Adrenal gland (tissue), 12 donors: Measurements from ENCODE around the gene EHD4. TPM values are rescaled to one million over a fixed set of nuclear protein-coding genes. Genes with fewer than 3 reads are reported as not detected.

Experiments used
- DNase-seq, 7 donors: peaks; one replicate each; pipeline ENCODE4 v3.0.0-alpha.2; 2019 to 2020
- H3K27ac ChIP-seq, 5 donors: fragments of 200-600 bp; sonication (generic) in 4 of 5; 1 replicate in 3 of 5; 2 replicates in 2 of 5; pipeline versions ENCODE4 v1.5.1 to v1.8.0; 2016 to 2020; ENCODE audit warnings: mild to moderate bottlenecking in 1 of 5
- H3K27me3 ChIP-seq: fragments of 200-600 bp; 2 replicates; pipeline ENCODE4 v1.8.0; 2021
- H3K36me3 ChIP-seq, 2 donors: fragments of 200-600 bp; replicated peaks in 1 of 2; 1 replicate in 1 of 2; 2 replicates in 1 of 2; pipeline versions ENCODE4 v1.5.1 to v1.8.0; 2018 to 2022
- H3K4me1 ChIP-seq, 2 donors: fragments of 200-600 bp; replicated peaks in 1 of 2; 1 replicate in 1 of 2; 2 replicates in 1 of 2; pipeline versions ENCODE4 v1.5.1 to v1.8.0; 2018 to 2021
- H3K4me3 ChIP-seq, 4 donors: fragments of 200-600 bp; sonication (generic) in 3 of 4; one replicate each; pipeline ENCODE4 v1.5.1; 2016 to 2018
- H3K9me3 ChIP-seq, 3 donors: fragments of 200-600 bp; sonication (generic) in 1 of 3; replicated peaks in 1 of 3; 1 replicate in 2 of 3; 2 replicates in 1 of 3; pipeline versions ENCODE4 v1.5.1 to v1.8.0; 2016 to 2021
- POLR2A ChIP-seq, 2 donors: fragments of 450-650 bp; IDR thresholded peaks; one replicate each; pipeline ENCODE4 v1.6.1; 2017; ENCODE audit warnings: antibody characterized with exemption in 2 of 2, mild to moderate bottlenecking in 2 of 2, moderate library complexity in 1 of 2
- WGBS, 4 donors: extraction: QIAGEN DNeasy Blood & Tissue Kit in 2 of 4; methylation state at CpG; one replicate each; pipeline versions ENCODE4 v1.1.5 to v1.1.7; 2013 to 2017; 5-methylcytosine and 5-hydroxymethylcytosine counted together
- intact Hi-C, 2 donors: fragments of 100-400 bp; cut with DNase I; formaldehyde crosslinking; loops; one replicate each; pipeline versions ENCODE4 v1.14.1 to v1.15.0; 2022 to 2023
- polyA plus RNA-seq, 3 donors: library from polyadenylated mRNA; stranded (reverse); fragments of 200-250 nt in 2 of 3; fragments of 350-450 nt in 1 of 3; fragmentation: Illumina TruSeq in 1 of 3; extraction: RNeasy Lipid Tissue Mini Kit (QIAGEN cat#74804) in 1 of 3; gene quantifications; one replicate each; pipeline ENCODE4 v1.2.3, GENCODE V29; 2013 to 2014
- total RNA-seq, 9 donors: library from RNA; depleted of rRNA in 4 of 9; stranded (reverse); fragments of >200 nt in 4 of 9; fragments of 120-200 nt in 1 of 9; fragmentation: NEBNext Ultra II Directional in 1 of 9; extraction: Animal tissue kit (Norgen Biotek cat#: 25700) in 1 of 9; gene quantifications; one replicate each; pipeline versions ENCODE4 v1.1.0 to v1.2.4, GENCODE V29; 2013 to 2023
- TF ChIP-seq, protein P1 (sequence below), 6 experiments: fragments of 450-650 bp in 4 of 6; fragments of 200-600 bp in 2 of 6; sonication (generic) in 1 of 6; IDR thresholded peaks; 1 replicate in 5 of 6; 2 replicates in 1 of 6; pipeline versions ENCODE4 v1.5.1 to v1.8.0; 2016 to 2021; ENCODE audit warnings: antibody characterized with exemption in 6 of 6, mild to moderate bottlenecking in 2 of 6, moderate library complexity in 1 of 6
- donor health status: healthy with polysubstance abuse.
- donor health status: Bipolar disorder and iron deficiency.
- donor health status: DM: yes; HTN: yes; CAD: no.
- donor health status: DM: no; HTN: no; CAD: no.
- donor health status: DM: no; HTN: no; CAD: no.
- donor health status: DM: yes; HTN: yes; CAD: no.

Gene EHD4
- total and polyA plus RNA-seq, 12 donors = 2.0 to 17.0 (median 11.5) TPM

DNA sequence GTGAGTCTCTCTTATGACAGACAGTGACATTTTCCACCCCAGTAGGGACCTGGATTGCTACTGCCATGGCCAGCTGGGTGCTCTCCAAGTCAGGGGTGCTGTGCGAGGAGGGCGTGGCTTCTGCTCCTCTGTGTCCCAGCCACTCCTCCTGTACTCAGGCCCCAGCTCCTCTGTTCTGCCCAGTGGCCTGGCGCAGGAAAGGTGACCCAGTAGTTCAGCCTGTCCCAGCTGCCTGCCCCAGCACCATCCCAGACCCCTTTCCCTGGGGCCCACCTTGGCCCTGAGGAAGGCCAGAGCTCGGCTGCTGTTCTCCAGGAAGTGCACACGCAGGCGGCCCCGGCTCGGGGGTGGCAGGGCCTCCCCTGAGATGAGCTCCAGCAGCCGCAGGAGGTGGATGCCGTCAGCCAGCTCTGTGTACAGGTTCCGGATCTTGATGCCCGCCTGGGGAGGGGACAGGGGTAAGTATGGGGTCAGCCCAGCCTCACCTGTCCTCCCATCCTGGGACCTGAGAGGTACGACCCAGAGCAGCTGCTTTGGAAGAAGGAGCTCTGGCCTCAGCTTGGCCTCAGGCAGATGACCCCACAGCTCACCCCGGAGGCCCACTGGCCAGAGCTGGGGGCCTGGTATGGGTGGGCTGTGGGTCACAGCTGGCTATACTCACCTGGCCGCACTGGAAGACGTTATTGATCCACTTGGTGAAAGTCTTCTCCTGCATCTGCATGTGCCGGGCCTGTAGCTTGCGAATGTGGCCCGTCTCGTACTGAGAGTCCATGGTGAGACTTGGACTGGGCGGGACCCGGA lies 79.5 kb downstream of the EHD4 start:
- WGBS, 4 donors = 78 to 93% (median 81%) methylated on average over 8 to 22 of the region's 22 CpGs
- intact Hi-C loops = loop anchor here in 1 of 2 donors (5.0 kb wide), 1 partner anchor 61 kb away; no protein-coding TSS in a partner anchor
- H3K27ac ChIP-seq = no peak overlapping the region

DNA sequence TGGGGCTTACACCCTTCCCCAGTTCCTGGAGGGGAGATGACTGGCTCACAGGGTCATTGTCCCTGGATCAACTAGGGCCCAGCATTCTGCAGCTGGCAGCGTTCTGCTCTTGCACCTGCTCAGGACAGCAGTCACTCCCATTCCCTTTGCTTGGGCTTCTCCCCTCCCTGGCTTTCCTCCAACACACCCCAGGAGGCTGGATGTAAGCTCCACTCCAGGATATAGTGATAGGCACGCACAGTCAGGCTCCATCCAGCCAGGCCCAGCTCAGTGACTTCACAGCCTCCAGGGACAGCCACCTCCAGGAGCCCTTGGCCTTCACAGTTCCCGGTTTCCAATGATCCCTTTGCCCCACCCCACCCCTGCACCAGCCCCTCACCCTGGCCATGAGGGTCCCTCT lies 80.4 kb downstream of the EHD4 start:
- intact Hi-C loops = loop anchor here in 1 of 2 donors (5.0 kb wide), 1 partner anchor 60 kb away; no protein-coding TSS in a partner anchor
- Histone ChIP-seq H3K36me3 (no peaks in the 10 kb centered on the region), H3K4me1 (peaks cover 12 to 18% of the 10 kb centered on the region in 2 donors), H3K27me3 (no peaks in the 10 kb centered on the region), H3K9me3 (no peaks in the 10 kb centered on the region), H3K27ac (no peak overlapping the region), H3K4me3 (no peak overlapping the region)
- WGBS, 4 donors = 20 to 84% (median 81%) methylated on average over 1 to 3 of the region's 3 CpGs
- no peak for TF ChIP-seq POLR2A (IDR thresholded peaks at IDR 0.05)
- TF ChIP-seq, protein P1, sequence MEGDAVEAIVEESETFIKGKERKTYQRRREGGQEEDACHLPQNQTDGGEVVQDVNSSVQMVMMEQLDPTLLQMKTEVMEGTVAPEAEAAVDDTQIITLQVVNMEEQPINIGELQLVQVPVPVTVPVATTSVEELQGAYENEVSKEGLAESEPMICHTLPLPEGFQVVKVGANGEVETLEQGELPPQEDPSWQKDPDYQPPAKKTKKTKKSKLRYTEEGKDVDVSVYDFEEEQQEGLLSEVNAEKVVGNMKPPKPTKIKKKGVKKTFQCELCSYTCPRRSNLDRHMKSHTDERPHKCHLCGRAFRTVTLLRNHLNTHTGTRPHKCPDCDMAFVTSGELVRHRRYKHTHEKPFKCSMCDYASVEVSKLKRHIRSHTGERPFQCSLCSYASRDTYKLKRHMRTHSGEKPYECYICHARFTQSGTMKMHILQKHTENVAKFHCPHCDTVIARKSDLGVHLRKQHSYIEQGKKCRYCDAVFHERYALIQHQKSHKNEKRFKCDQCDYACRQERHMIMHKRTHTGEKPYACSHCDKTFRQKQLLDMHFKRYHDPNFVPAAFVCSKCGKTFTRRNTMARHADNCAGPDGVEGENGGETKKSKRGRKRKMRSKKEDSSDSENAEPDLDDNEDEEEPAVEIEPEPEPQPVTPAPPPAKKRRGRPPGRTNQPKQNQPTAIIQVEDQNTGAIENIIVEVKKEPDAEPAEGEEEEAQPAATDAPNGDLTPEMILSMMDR (IDR thresholded peaks at IDR 0.05) = no peak
- DNase-seq = no peak

More for the DNA sequence above, 79.5 kb downstream of the EHD4 start:
- TF ChIP-seq POLR2A (IDR thresholded peaks at IDR 0.05) = no peak
- TF ChIP-seq, protein P1 (IDR thresholded peaks at IDR 0.05) = no peak
- Histone ChIP-seq H3K9me3 (no peaks in the 10 kb centered on the region), H3K4me1 (peaks cover 12 to 18% of the 10 kb centered on the region in 2 donors), H3K4me3 (no peak overlapping the region), H3K36me3 (no peaks in the 10 kb centered on the region), H3K27me3 (no peaks in the 10 kb centered on the region)
- DNase-seq = peak; percentile 80 to 93 (median 91)

DNA sequence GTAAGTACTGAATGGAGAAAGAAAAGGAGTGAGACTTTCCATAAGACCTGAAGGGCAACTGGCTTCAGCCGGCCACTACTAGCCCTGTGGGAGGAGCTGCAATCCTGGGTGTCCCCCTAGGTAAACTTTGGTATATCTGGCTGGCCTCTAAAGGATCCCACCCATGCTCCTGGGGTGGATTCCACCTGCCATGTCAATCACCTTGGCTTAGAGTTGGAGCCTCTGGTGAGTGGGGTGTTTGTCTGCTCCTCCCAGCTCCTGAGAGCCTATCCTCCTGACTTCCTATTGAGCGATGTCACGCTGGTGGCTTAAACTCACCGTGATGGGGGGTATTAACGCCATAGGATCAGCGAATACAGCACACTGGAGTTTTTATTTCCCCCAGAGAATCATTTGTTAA lies 81.1 kb downstream of the EHD4 start:
- Histone ChIP-seq H3K36me3 (no peaks in the 10 kb centered on the region), H3K4me1 (peaks cover 12 to 18% of the 10 kb centered on the region in 2 donors), H3K27ac (no peak overlapping the region), H3K9me3 (no peaks in the 10 kb centered on the region), H3K27me3 (no peaks in the 10 kb centered on the region), H3K4me3 (no peak overlapping the region)
- intact Hi-C loops = loop anchor here in 1 of 2 donors (5.0 kb wide), 1 partner anchor 59 kb away; no protein-coding TSS in a partner anchor
- no peak for DNase-seq
- TF ChIP-seq, protein P1 (IDR thresholded peaks at IDR 0.05) = no peak
- TF ChIP-seq POLR2A (IDR thresholded peaks at IDR 0.05) = no peak
- 92 to 97% (median 93%) methylated on average over 5 to 6 of the region's 6 CpGs for WGBS, 4 donors

DNA sequence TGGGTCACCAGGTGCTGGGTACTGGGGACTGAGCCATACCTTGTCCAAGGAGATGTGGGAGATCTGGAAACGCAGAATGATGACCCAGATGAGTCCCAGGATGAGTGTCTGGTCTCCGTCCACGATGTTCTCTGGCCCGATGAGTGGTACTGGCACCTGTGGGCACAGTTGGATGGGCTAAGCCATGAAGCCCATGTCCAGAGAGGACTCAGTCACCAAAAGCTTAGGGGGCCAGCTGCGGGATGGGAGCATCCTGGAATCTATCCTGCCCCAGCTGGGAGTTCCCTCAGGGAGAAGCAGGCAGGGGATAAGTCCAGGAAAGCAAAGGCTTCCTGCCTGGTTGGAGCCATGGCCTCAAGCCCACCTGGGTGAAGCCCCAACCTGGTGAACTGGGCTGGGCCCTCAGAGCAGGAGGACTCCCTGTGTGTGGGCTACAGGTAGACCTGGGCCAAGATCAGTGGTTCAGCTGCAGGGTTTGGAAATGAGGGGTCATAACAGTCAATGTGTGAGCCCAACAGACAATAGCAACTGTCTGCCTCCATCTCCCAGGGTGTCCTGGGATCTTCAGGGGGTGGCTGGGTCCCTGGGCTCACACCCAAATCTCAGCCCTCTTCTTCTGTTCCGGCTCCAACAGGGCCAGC lies 82.2 kb downstream of the EHD4 start:
- WGBS, 4 donors = 84 to 95% (median 94%) methylated on average over 6 of the region's 6 CpGs
- Histone ChIP-seq H3K9me3 (no peaks in the 10 kb centered on the region), H3K4me1 (peaks cover 12 to 17% of the 10 kb centered on the region in 2 donors), H3K4me3 (no peak overlapping the region), H3K27ac (no peak overlapping the region), H3K27me3 (no peaks in the 10 kb centered on the region), H3K36me3 (no peaks in the 10 kb centered on the region)
- intact Hi-C loops = loop anchor here in 1 of 2 donors (5.0 kb wide), 1 partner anchor 58 kb away; no protein-coding TSS in a partner anchor
- DNase-seq = no peak
- TF ChIP-seq POLR2A (IDR thresholded peaks at IDR 0.05) = no peak
- TF ChIP-seq, protein P1 (IDR thresholded peaks at IDR 0.05) = no peak
